GM21381 (cell line): ENCODE results near the gene DOCK3.
"Not testable (repeated sequence)": the region's sequence is repeated elsewhere in the genome, so short reads cannot be mapped to it uniquely, and the experiment has no call there.

Experiments
- ATAC-seq: cut with Tn5 transposase; IDR thresholded peaks from one replicate; pipeline ENCODE4 v1.9.1; 2021; ENCODE audit warnings: mild to moderate bottlenecking, moderate library complexity; ENCODE audit not compliant: unreplicated experiment

Gene DOCK3

GRCh38 chr3:50961386-50961785 is 286.7 kb downstream of the DOCK3 start:
- ATAC-seq, result no peak

- no peak for ATAC-seq
Measured at GRCh38 chr3:50971487-50971924, 296.8 kb downstream of the DOCK3 start.

- no peak for ATAC-seq
Measured at GRCh38 chr3:50972029-50972428, 297.3 kb downstream of the DOCK3 start.

- ATAC-seq, result not testable (repeated sequence)
Measured at GRCh38 chr3:50978586-50978985, 303.9 kb downstream of the DOCK3 start.

GRCh38 chr3:50978991-50979667 is 304.4 kb downstream of the DOCK3 start:
- no peak for ATAC-seq

- no peak for ATAC-seq
Measured at GRCh38 chr3:50982540-50983325, 308.0 kb downstream of the DOCK3 start.

GRCh38 chr3:50983887-50984286 is 309.2 kb downstream of the DOCK3 start:
- no peak for ATAC-seq

- ATAC-seq, result no peak
Measured at GRCh38 chr3:50985893-50986292, 311.2 kb downstream of the DOCK3 start.

- no peak for ATAC-seq
Measured at GRCh38 chr3:50986726-50987125, 312.0 kb downstream of the DOCK3 start.

GRCh38 chr3:50994537-50994936 is 319.8 kb downstream of the DOCK3 start:
- ATAC-seq, result no peak

- ATAC-seq, result no peak
Measured at GRCh38 chr3:50995085-50995824, 320.5 kb downstream of the DOCK3 start.

- ATAC-seq, result no peak
Measured at GRCh38 chr3:51002495-51002894, 327.8 kb downstream of the DOCK3 start.

- ATAC-seq, result no peak
Measured at GRCh38 chr3:51004235-51004634, 329.5 kb downstream of the DOCK3 start.

GRCh38 chr3:51024121-51024520 is 349.4 kb downstream of the DOCK3 start:
- ATAC-seq, result no peak

- peak; percentile 86 for ATAC-seq
Measured at GRCh38 chr3:51024765-51025632, 350.3 kb downstream of the DOCK3 start.

GRCh38 chr3:51031666-51032065 is 356.9 kb downstream of the DOCK3 start:
- no peak for ATAC-seq

GRCh38 chr3:51035630-51036029 is 360.9 kb downstream of the DOCK3 start:
- ATAC-seq, result no peak

GRCh38 chr3:51044982-51045381 is 370.3 kb downstream of the DOCK3 start:
- ATAC-seq, result no peak

- ATAC-seq, result no peak
Measured at GRCh38 chr3:51052562-51052961, 377.8 kb downstream of the DOCK3 start.

GRCh38 chr3:51057121-51057520 is 382.4 kb downstream of the DOCK3 start:
- ATAC-seq, result no peak

- no peak for ATAC-seq
Measured at GRCh38 chr3:51063053-51063452, 388.3 kb downstream of the DOCK3 start.
